OCI-LY1 (cell line): ENCODE results near the gene CNOT6L.

ENCODE experiments used
- H2AFZ ChIP-seq: fragments of 200-600 bp; sonication (generic), shearing (Covaris generic); 2 replicates; pipeline ENCODE4 v1.6.0; 2014; ENCODE audit warnings: antibody characterized with exemption, mild to moderate bottlenecking, low read length
- H3F3A ChIP-seq: fragments of 200-600 bp; sonication (generic), shearing (Covaris generic); 2 replicates; pipeline ENCODE4 v1.6.0; 2014; ENCODE audit warnings: mild to moderate bottlenecking, antibody characterized with exemption, low read length, moderate library complexity; ENCODE audit not compliant: insufficient read depth
- H3K27ac ChIP-seq: fragments of 200-600 bp; sonication (generic); 2 replicates; pipeline ENCODE4 v1.5.1; 2014; ENCODE audit warnings: low read length, mixed run types, mild to moderate bottlenecking, low read depth; ENCODE audit not compliant: poor library complexity, severe bottlenecking
- H3K27me3 ChIP-seq: fragments of 200-600 bp; sonication (generic); 2 replicates; pipeline ENCODE4 v1.6.0; 2014; ENCODE audit warnings: antibody characterized with exemption, mild to moderate bottlenecking, low read length, moderate library complexity; ENCODE audit not compliant: insufficient read depth
- H3K36me3 ChIP-seq: fragments of 200-600 bp; sonication (generic); 2 replicates; pipeline ENCODE4 v1.6.1; 2014; ENCODE audit warnings: mild to moderate bottlenecking, antibody characterized with exemption, low read length, moderate library complexity, mixed read lengths; ENCODE audit not compliant: insufficient read depth
- H3K4me1 ChIP-seq: fragments of 200-600 bp; sonication (generic); 2 replicates; pipeline ENCODE4 v1.5.1; 2014; ENCODE audit warnings: mild to moderate bottlenecking, low read length, moderate library complexity; ENCODE audit not compliant: insufficient read depth, severe bottlenecking
- H3K4me2 ChIP-seq: fragments of 200-600 bp; sonication (generic), shearing (Covaris generic); 2 replicates; pipeline ENCODE4 v1.6.1; 2014; ENCODE audit warnings: low read length
- H3K4me3 ChIP-seq: fragments of 200-600 bp; sonication (generic); 2 replicates; pipeline ENCODE4 v1.5.1; 2014; ENCODE audit warnings: low read length, low read depth, mild to moderate bottlenecking, mixed read lengths; ENCODE audit not compliant: poor library complexity, severe bottlenecking
- H3K79me2 ChIP-seq: fragments of 200-600 bp; shearing (Covaris generic); 2 replicates; pipeline ENCODE4 v1.6.1; 2016; ENCODE audit warnings: mixed run types, low read length, mixed read lengths; ENCODE audit not compliant: insufficient read depth
- H3K9ac ChIP-seq: fragments of 200-600 bp; sonication (generic), shearing (Covaris generic); 2 replicates; pipeline ENCODE4 v1.6.1; 2014; ENCODE audit warnings: mild to moderate bottlenecking, low read length, mixed read lengths
- H3K9me2 ChIP-seq: fragments of 200-600 bp; sonication (generic), shearing (Covaris generic); 2 replicates; pipeline ENCODE4 v1.6.1; 2014; ENCODE audit warnings: low read depth, mild to moderate bottlenecking, low read length, mixed read lengths
- H3K9me3 ChIP-seq: fragments of 200-600 bp; shearing (Covaris generic); 2 replicates; pipeline ENCODE4 v1.6.1; 2014; ENCODE audit warnings: low read length, mixed read lengths
- H4K20me1 ChIP-seq: fragments of 200-600 bp; sonication (generic), shearing (Covaris generic); 2 replicates; pipeline ENCODE4 v1.6.0; 2016; ENCODE audit warnings: mild to moderate bottlenecking, low read length; ENCODE audit not compliant: insufficient read depth
- EZH2 ChIP-seq: fragments of 200-600 bp; sonication (generic), shearing (Covaris generic); IDR thresholded peaks from 2 replicates; pipeline ENCODE4 v1.8.0; 2017; ENCODE audit warnings: borderline replicate concordance, mixed run types, mild to moderate bottlenecking, antibody characterized with exemption, low read length, moderate library complexity, mixed read lengths
- TF ChIP-seq, protein P1 (sequence below): fragments of 200-600 bp; sonication (generic), shearing (Covaris generic); IDR thresholded peaks from 2 replicates; pipeline ENCODE4 v1.5.1; 2017; ENCODE audit warnings: mild to moderate bottlenecking, antibody characterized with exemption, low read length, moderate library complexity, mixed read lengths

Gene CNOT6L

DNA sequence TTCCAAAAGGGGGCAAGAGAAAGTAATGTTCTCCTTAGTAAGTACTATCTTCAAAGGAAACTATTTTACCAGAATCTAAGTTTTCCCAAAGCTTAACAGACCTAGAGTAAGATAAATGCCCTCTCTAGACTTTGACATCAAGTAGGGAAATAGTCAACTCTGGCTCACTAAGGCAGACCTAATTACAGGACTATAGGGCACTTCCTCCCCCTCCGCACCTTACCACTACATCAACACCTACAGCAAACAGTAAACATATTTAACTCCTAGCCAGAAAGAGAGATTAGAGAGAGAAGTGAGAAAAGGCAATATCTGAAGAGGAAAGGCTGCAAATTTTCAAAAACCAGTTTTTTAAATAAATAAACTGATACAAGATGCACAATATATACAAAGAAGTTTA, 60.4 kb downstream of the CNOT6L start:
- no peaks in the 10 kb centered on the region for H3F3A ChIP-seq
- H3K79me2 ChIP-seq: no peaks in the 10 kb centered on the region
- no peak overlapping the region for H3K4me3 ChIP-seq
- H2AFZ ChIP-seq: no peak overlapping the region
- no peaks in the 10 kb centered on the region for H3K27me3 ChIP-seq
- H3K27ac ChIP-seq: no peak overlapping the region
- no peaks in the 10 kb centered on the region for H4K20me1 ChIP-seq
- H3K9me3 ChIP-seq: peaks cover 14% of the 10 kb centered on the region
- no peak overlapping the region for H3K9ac ChIP-seq
- TF ChIP-seq EZH2: no peak
- TF ChIP-seq, protein P1, sequence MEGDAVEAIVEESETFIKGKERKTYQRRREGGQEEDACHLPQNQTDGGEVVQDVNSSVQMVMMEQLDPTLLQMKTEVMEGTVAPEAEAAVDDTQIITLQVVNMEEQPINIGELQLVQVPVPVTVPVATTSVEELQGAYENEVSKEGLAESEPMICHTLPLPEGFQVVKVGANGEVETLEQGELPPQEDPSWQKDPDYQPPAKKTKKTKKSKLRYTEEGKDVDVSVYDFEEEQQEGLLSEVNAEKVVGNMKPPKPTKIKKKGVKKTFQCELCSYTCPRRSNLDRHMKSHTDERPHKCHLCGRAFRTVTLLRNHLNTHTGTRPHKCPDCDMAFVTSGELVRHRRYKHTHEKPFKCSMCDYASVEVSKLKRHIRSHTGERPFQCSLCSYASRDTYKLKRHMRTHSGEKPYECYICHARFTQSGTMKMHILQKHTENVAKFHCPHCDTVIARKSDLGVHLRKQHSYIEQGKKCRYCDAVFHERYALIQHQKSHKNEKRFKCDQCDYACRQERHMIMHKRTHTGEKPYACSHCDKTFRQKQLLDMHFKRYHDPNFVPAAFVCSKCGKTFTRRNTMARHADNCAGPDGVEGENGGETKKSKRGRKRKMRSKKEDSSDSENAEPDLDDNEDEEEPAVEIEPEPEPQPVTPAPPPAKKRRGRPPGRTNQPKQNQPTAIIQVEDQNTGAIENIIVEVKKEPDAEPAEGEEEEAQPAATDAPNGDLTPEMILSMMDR: no peak
- no peaks in the 10 kb centered on the region for H3K9me2 ChIP-seq
- H3K4me1 ChIP-seq: no peaks in the 10 kb centered on the region
- H3K36me3 ChIP-seq: peaks cover 62% of the 10 kb centered on the region
- H3K4me2 ChIP-seq: no peak overlapping the region

DNA sequence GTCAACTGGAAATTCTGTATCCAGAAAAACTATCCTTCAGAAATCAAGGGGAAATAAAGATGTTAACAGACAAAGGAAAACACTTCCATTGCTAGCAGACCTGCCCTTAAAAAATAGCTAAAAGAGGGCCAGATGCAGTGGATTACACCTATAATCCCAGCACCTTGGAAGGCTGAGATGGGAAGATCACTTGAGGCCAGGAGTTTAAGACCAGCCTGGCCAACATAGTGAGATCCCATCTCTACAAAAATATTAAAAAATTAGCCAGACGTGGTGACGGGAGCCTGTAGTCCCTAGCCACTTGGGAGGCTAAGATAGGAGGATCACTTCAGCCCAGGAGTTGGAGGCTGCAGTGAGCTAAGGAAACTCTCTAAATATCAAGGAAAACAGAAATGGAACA, 67.4 kb downstream of the CNOT6L start:
- H3F3A ChIP-seq: no peaks in the 10 kb centered on the region
- H3K9me3 ChIP-seq: 0 out of 2 replicates have a peak, but pooled peaks cover 6% of the 10 kb centered on the region
- no peak overlapping the region for H3K9ac ChIP-seq
- no peak overlapping the region for H3K27ac ChIP-seq
- H3K4me1 ChIP-seq: no peaks in the 10 kb centered on the region
- no peaks in the 10 kb centered on the region for H3K9me2 ChIP-seq
- no peak overlapping the region for H3K4me3 ChIP-seq
- H2AFZ ChIP-seq: no peak overlapping the region
- H4K20me1 ChIP-seq: no peaks in the 10 kb centered on the region
- TF ChIP-seq, protein P1: no peak
- no peak for TF ChIP-seq EZH2
- H3K27me3 ChIP-seq: no peaks in the 10 kb centered on the region
- 0 out of 2 replicates have a peak, but pooled peaks cover 3% of the 10 kb centered on the region for H3K79me2 ChIP-seq
- peaks cover 40% of the 10 kb centered on the region for H3K36me3 ChIP-seq
- no peak overlapping the region for H3K4me2 ChIP-seq

DNA sequence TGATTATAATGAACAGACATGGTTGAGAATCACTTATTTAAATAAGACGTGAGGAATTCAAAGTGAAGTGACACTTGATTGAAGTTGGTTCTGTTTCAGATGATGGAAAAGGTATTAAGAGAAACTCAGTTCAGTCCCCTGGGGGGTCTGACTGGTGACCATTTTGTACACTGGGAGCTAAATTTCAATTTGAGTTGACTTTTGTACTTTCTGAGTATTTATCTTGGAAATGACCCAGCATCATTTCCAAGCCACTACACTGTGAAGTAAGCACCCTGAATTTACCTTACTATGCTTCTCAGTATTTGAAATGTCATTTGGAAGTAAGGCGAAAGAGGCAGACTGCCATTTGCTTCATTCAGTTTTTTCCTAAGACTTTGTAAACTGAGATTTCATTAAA, 73.4 kb downstream of the CNOT6L start:
- Histone ChIP-seq H3F3A (no peaks in the 10 kb centered on the region), H3K9me3 (no peaks in the 10 kb centered on the region), H3K4me1 (no peaks in the 10 kb centered on the region), H3K27me3 (no peaks in the 10 kb centered on the region), H3K79me2 (no peaks in the 10 kb centered on the region), H4K20me1 (no peaks in the 10 kb centered on the region), H3K9me2 (no peaks in the 10 kb centered on the region), H3K9ac (no peak overlapping the region), H3K27ac (no peak overlapping the region), H2AFZ (no peak overlapping the region), H3K4me2 (no peak overlapping the region), H3K36me3 (peaks cover 37% of the 10 kb centered on the region), H3K4me3 (no peak overlapping the region)
- TF ChIP-seq, protein P1: no peak
- no peak for TF ChIP-seq EZH2
